PFSK-1 (cell line): ENCODE results near the gene PRPH2.

Experiments
- FOXP2 ChIP-seq: optimal IDR thresholded peaks from 2 replicates; pipeline ENCODE3; 2011; ENCODE audit warnings: borderline replicate concordance, control low read depth, inconsistent platforms; ENCODE audit not compliant: insufficient read depth; ENCODE audit errors: extremely low read length, extremely low read depth
- POLR2AphosphoS5 ChIP-seq: IDR thresholded peaks from 2 replicates; pipeline ENCODE4 v1.6.1; 2012; ENCODE audit warnings: low read depth, mild to moderate bottlenecking, control low read depth, low read length, moderate library complexity
- REST ChIP-seq, 2 experiments: IDR thresholded peaks; 2 replicates each; pipeline versions ENCODE4 v1.6.1 to v1.8.0; 2011 to 2012; ENCODE audit warnings: low read depth in 2 of 2, low read length in 2 of 2, control low read depth in 1 of 2, inconsistent platforms in 1 of 2, mild to moderate bottlenecking in 1 of 2, moderate library complexity in 1 of 2; ENCODE audit not compliant: insufficient read depth in 1 of 2
- SIN3A ChIP-seq: IDR thresholded peaks from 2 replicates; pipeline ENCODE4 v1.6.1; 2012; ENCODE audit warnings: mild to moderate bottlenecking, low read length, moderate library complexity, borderline replicate concordance; ENCODE audit not compliant: insufficient read depth
- TAF1 ChIP-seq: IDR thresholded peaks from 2 replicates; pipeline ENCODE4 v1.6.1; 2012; ENCODE audit warnings: low read length, control low read depth, borderline replicate concordance; ENCODE audit not compliant: insufficient read depth

Gene PRPH2

GRCh38 chr6:42688281-42688680 lies 34.1 kb downstream of the PRPH2 start:
- TF ChIP-seq SIN3A = no peak

- TF ChIP-seq TAF1 (no peak), FOXP2 (no peak), SIN3A (no peak), POLR2AphosphoS5 (no peak), REST (IDR thresholded peaks at IDR 0.05; ENCODE audit: insufficient read depth in 1 of 2, low read depth in 2 of 2, low read length in 2 of 2) (no peak)
Measured at GRCh38 chr6:42679358-42679757, 43.0 kb downstream of the PRPH2 start.

GRCh38 chr6:42674780-42675179 lies 47.6 kb downstream of the PRPH2 start:
- TF ChIP-seq FOXP2 = no peak
- no peak for TF ChIP-seq REST (IDR thresholded peaks at IDR 0.05; ENCODE audit: insufficient read depth in 1 of 2, low read depth in 2 of 2, low read length in 2 of 2)
- TF ChIP-seq POLR2AphosphoS5 = no peak
- TF ChIP-seq SIN3A = no peak
- TF ChIP-seq TAF1 = no peak

GRCh38 chr6:42664718-42665117 lies 57.7 kb downstream of the PRPH2 start:
- TF ChIP-seq TAF1 = no peak
- TF ChIP-seq SIN3A = no peak
- TF ChIP-seq POLR2AphosphoS5 = no peak
- TF ChIP-seq REST (IDR thresholded peaks at IDR 0.05; ENCODE audit: insufficient read depth in 1 of 2, low read depth in 2 of 2, low read length in 2 of 2) = no peak
- TF ChIP-seq FOXP2 = no peak

GRCh38 chr6:42661540-42662153 lies 60.8 kb downstream of the PRPH2 start:
- TF ChIP-seq FOXP2 (no peak), POLR2AphosphoS5 (no peak), TAF1 (no peak), SIN3A (no peak), REST (IDR thresholded peaks at IDR 0.05; ENCODE audit: insufficient read depth in 1 of 2, low read depth in 2 of 2, low read length in 2 of 2) (no peak)
